Right lobe of liver (tissue), 4 donors: Measurements from ENCODE around the gene PHKG2.

Experiments used
- CTCF ChIP-seq, 4 donors: fragments of 200-600 bp in 3 of 4; fragments of 450-650 bp in 1 of 4; IDR thresholded peaks; one replicate each; pipeline versions ENCODE4 v1.5.1 to v1.8.0; 2016 to 2022; ENCODE audit warnings: antibody characterized with exemption in 4 of 4, mild to moderate bottlenecking in 2 of 4
- POLR2A ChIP-seq: fragments of 450-650 bp; IDR thresholded peaks from one replicate; pipeline ENCODE4 v1.6.1; 2017; ENCODE audit warnings: antibody characterized with exemption, mild to moderate bottlenecking
- donor health status: DM: no; HTN: no; CAD: no.
- donor health status: DM: no; HTN: no; CAD: no.
- donor health status: DM: no; HTN: yes; CAD: no.

- TF ChIP-seq POLR2A (no peak), CTCF (IDR thresholded peaks at IDR 0.05) (no peak)
These were observed 31.8 kb downstream of the PHKG2 start for GRCh38 chr16:30780021-30780420.
